Subcutaneous adipose tissue (tissue), 4 donors: Measurements from ENCODE around the gene MMADHC. TPM values are rescaled to one million over a fixed set of nuclear protein-coding genes. Genes with fewer than 3 reads are reported as not detected.

Source experiments
- CTCF ChIP-seq: fragments of 450-650 bp; IDR thresholded peaks from one replicate; pipeline ENCODE4 v1.5.1; 2016; ENCODE audit warnings: low read depth, mild to moderate bottlenecking, control low read depth, antibody characterized with exemption, moderate library complexity
- total RNA-seq, 4 donors: library from RNA; depleted of rRNA; stranded (reverse); fragments of >200 nt; gene quantifications; one replicate each; pipeline ENCODE4 v1.1.0, GENCODE V29; 2016

Gene MMADHC
- total RNA-seq, 4 donors from 2014 or later = 93.2 to 128 (median 103) TPM

DNA sequence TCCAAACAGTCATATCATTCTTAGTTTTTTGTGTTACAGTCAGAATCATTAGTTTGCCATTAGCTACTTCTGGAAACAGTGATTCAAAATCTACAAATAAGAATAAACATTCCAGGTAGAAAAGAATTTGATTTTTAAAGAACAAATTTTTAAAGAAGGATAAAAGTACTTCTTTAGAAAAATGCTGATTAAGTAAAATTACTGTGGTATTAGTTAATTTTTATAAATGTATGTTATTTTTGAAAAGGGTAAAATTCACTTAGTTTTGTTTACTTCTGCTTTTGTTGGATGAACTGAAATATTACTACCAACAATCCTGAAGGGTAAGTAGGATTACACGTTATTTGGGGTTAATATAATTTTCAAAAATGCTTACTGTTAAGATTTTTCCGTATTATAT lies 11.8 kb downstream of the MMADHC start:
- no peak for TF ChIP-seq CTCF

DNA sequence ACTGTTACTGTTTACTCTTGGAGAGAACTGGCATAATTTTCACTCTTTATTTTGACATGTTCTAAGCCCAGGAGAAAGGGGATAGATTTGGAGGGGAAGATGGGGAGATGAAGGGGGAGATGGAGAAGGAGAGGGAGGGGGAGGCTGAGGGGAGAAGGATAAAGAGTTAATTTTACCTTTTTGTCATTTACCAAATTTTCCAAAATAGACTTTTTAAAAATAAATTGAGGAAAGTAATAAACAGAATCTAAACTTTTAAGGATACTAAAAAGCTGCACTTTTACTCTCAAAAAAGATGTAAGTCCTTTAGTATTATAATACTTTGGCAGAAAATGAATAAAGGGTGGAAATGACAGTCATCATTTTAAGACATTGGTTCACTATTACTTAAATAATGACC lies 12.3 kb downstream of the MMADHC start:
- no peak for TF ChIP-seq CTCF

DNA sequence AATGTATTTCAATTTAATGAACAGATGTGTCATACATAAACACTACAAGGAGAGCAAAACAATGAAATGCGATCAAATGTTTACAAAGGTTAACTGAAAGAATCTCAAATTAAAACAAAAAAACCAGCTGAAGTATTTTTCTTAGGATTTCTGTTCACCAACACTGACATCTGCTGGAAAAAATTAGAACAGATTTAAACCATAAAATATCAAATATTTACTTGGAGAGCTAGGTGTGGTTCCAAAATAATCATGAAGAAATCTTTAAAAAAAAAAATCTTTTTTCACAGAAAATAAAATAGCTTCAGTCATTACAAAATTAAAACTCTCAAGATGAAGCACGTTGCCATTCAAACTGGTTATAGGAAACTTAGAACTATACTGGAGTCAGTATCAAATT lies 13.8 kb downstream of the MMADHC start:
- TF ChIP-seq CTCF = no peak

GRCh38 chr2:149572102-149572953 lies 15.2 kb downstream of the MMADHC start:
- TF ChIP-seq CTCF = no peak

GRCh38 chr2:149568138-149568537 lies 19.4 kb downstream of the MMADHC start:
- no peak for TF ChIP-seq CTCF

DNA sequence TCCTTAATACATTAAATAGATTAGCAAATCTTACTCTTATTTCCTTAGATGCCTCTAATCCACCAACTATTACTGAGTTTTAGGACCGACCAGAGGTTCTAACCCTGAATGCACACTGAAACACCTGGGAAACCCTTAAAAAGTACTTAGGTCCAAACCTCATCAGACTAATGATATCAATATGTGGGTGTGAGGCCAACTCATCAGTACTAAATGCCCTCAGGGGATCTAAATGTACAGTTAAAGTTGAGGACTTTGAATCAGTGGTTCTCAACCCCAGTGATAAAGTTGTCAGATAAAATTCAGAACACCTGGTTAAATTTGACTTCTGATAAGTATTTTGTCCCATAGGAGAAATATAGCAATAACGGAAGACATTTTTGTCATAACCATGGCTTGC lies 20.9 kb downstream of the MMADHC start:
- no peak for TF ChIP-seq CTCF

DNA sequence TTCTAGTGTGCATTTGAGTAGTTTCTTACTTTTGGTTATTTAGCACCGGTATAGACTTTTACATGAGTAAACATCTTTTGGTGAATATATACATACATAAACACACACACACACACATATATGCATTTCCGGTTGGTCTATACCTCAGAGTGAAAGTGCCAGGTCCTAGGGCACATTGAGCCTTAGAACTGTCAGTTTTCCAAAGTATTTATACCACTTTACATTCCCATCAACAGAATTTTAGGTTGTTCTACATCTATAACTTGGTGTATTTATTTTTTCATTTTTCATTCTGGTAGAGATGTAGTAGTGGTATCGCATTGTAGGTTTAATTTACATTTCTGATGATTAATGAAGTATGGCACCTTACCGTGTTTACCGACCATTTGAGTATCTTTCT lies 22.6 kb downstream of the MMADHC start:
- no peak for TF ChIP-seq CTCF
